HG03196 (cell line): ENCODE data around the gene GPR141.
"Not testable (repeated sequence)": the region's sequence is repeated elsewhere in the genome, so short reads cannot be mapped to it uniquely, and the experiment has no call there.

Source experiments
- ATAC-seq: cut with Tn5 transposase; IDR thresholded peaks from one replicate; pipeline ENCODE4 v1.9.1; 2021; ENCODE audit not compliant: unreplicated experiment

Gene GPR141

GRCh38 chr7:37684927-37685326, 1.4 kb downstream of the GPR141 start:
- no peak for ATAC-seq

- ATAC-seq: no peak
These were observed 3.2 kb downstream of the GPR141 start for GRCh38 chr7:37686556-37687345.

- no peak for ATAC-seq
These were observed 6.6 kb downstream of the GPR141 start for GRCh38 chr7:37690206-37690605.

- ATAC-seq: no peak
These were observed 10.9 kb downstream of the GPR141 start for GRCh38 chr7:37694208-37695094.

GRCh38 chr7:37698276-37698675, 14.7 kb downstream of the GPR141 start:
- ATAC-seq: no peak

- no peak for ATAC-seq
These were observed 15.2 kb downstream of the GPR141 start for GRCh38 chr7:37698782-37699181.

GRCh38 chr7:37701769-37702168, 18.2 kb downstream of the GPR141 start:
- ATAC-seq: no peak

GRCh38 chr7:37703361-37703760, 19.8 kb downstream of the GPR141 start:
- ATAC-seq: no peak

GRCh38 chr7:37704328-37704833, 20.8 kb downstream of the GPR141 start:
- ATAC-seq: not testable (repeated sequence)

GRCh38 chr7:37705976-37706375, 22.4 kb downstream of the GPR141 start:
- no peak for ATAC-seq

GRCh38 chr7:37706804-37707203, 23.2 kb downstream of the GPR141 start:
- ATAC-seq: no peak

GRCh38 chr7:37707754-37708485, 24.4 kb downstream of the GPR141 start:
- ATAC-seq: no peak

- peak; percentile 95 for ATAC-seq
These were observed 26.3 kb downstream of the GPR141 start for GRCh38 chr7:37709631-37710509.

- ATAC-seq: no peak
These were observed 30.0 kb downstream of the GPR141 start for GRCh38 chr7:37713613-37714012.

- ATAC-seq: no peak
These were observed 31.0 kb downstream of the GPR141 start for GRCh38 chr7:37714606-37715005.

- ATAC-seq: peak; percentile 63
These were observed 35.0 kb downstream of the GPR141 start for GRCh38 chr7:37718585-37718984.

- peak; percentile 60 for ATAC-seq
These were observed 35.5 kb downstream of the GPR141 start for GRCh38 chr7:37719077-37719476.

GRCh38 chr7:37724732-37725131, 41.2 kb downstream of the GPR141 start:
- no peak for ATAC-seq

GRCh38 chr7:37726016-37726415, 42.5 kb downstream of the GPR141 start:
- no peak for ATAC-seq

- no peak for ATAC-seq
These were observed 45.2 kb downstream of the GPR141 start for GRCh38 chr7:37728747-37729146.
